Sciatic nerve (tissue), 1 donor: ENCODE data around the gene OR4K5. TPM values are rescaled to one million over a fixed set of nuclear protein-coding genes. Genes with fewer than 3 reads are reported as not detected.

Experiments
- total RNA-seq: library from RNA; stranded (reverse); fragmentation: NEBNext Ultra II Directional; extraction: Animal tissue kit (Norgen Biotek cat#: 25700); gene quantifications from one replicate; pipeline ENCODE4 v1.2.1, GENCODE V29; 2021
- donor health status: DM: no; HTN: no; CAD: no.

Gene OR4K5
- total RNA-seq, 1 donor from 2014 or later = not detected

Other genes starting within 250 kb of the OR4K5 start
- not detected for gene OR11H2, start 206.7 kb upstream of the OR4K5 start, total RNA-seq
- not detected for gene OR4Q3, start 177.0 kb upstream of the OR4K5 start, total RNA-seq
- gene OR4M1, start 147.1 kb upstream of the OR4K5 start, total RNA-seq = not detected
- not detected for gene OR4N2, start 116.8 kb upstream of the OR4K5 start, total RNA-seq
- gene OR4K2, start 45.5 kb upstream of the OR4K5 start, total RNA-seq = not detected
- not detected for gene OR4K1, start 10.3 kb downstream of the OR4K5 start, total RNA-seq
- not detected for gene OR4K15, start 55.0 kb downstream of the OR4K5 start, total RNA-seq
- not detected for gene OR4Q2, start 81.6 kb downstream of the OR4K5 start, total RNA-seq
- not detected for gene OR4K14, start 98.7 kb downstream of the OR4K5 start, total RNA-seq
- not detected for gene OR4K13, start 115.4 kb downstream of the OR4K5 start, total RNA-seq
- gene OR4L1, start 139.4 kb downstream of the OR4K5 start, total RNA-seq = not detected
- not detected for gene OR4K17, start 190.1 kb downstream of the OR4K5 start, total RNA-seq
- gene OR4N5, start 218.2 kb downstream of the OR4K5 start, total RNA-seq = not detected